NCI-H2171 (cell line): Measurements from ENCODE around the gene NOP53.
"Not testable (repeated sequence)": the region's sequence is repeated elsewhere in the genome, so short reads cannot be mapped to it uniquely, and the experiment has no call there.

Experiments
- DNase-seq: peaks from one replicate; lab custom pipeline; 2025; lab: John Stamatoyannopoulos, UW

The NOP53 gene

GRCh38 chr19:47718415-47719046 lies 26.8 kb upstream of the NOP53 start:
- not testable (repeated sequence) for DNase-seq

- peak; percentile 73 for DNase-seq
Observed at GRCh38 chr19:47719047-47719859, 26.1 kb upstream of the NOP53 start.

GRCh38 chr19:47720669-47721422 lies 24.5 kb upstream of the NOP53 start:
- no peak for DNase-seq

- peak; percentile 47 for DNase-seq
Observed at GRCh38 chr19:47723581-47723940, 21.8 kb upstream of the NOP53 start.

GRCh38 chr19:47725759-47726401 lies 19.5 kb upstream of the NOP53 start:
- DNase-seq: no peak

- no peak for DNase-seq
Observed at GRCh38 chr19:47726467-47726866, 18.9 kb upstream of the NOP53 start.

GRCh38 chr19:47728295-47728694 lies 17.1 kb upstream of the NOP53 start:
- DNase-seq: not testable (repeated sequence)

GRCh38 chr19:47729468-47729798 lies 15.9 kb upstream of the NOP53 start:
- no peak for DNase-seq

- DNase-seq: peak; percentile 46
Observed at GRCh38 chr19:47729799-47730520, 15.4 kb upstream of the NOP53 start.

- no peak for DNase-seq
Observed at GRCh38 chr19:47730521-47730889, 14.8 kb upstream of the NOP53 start.

- no peak for DNase-seq
Observed at GRCh38 chr19:47730910-47731309, 14.4 kb upstream of the NOP53 start.

- DNase-seq: no peak
Observed at GRCh38 chr19:47735131-47735530, 10.2 kb upstream of the NOP53 start.

- DNase-seq: no peak
Observed at GRCh38 chr19:47740866-47741519, 4.4 kb upstream of the NOP53 start.

GRCh38 chr19:47741544-47742140 lies 3.7 kb upstream of the NOP53 start:
- DNase-seq: no peak

GRCh38 chr19:47742634-47743033 lies 2.7 kb upstream of the NOP53 start:
- DNase-seq: no peak

GRCh38 chr19:47746129-47746528 lies 783 bp downstream of the NOP53 start:
- DNase-seq: not testable (repeated sequence)

GRCh38 chr19:47749326-47749725 lies 4.0 kb downstream of the NOP53 start:
- no peak for DNase-seq

GRCh38 chr19:47750752-47751151 lies 5.4 kb downstream of the NOP53 start:
- no peak for DNase-seq

- DNase-seq: no peak
Observed at GRCh38 chr19:47752440-47753211, 7.3 kb downstream of the NOP53 start.
